Endothelial cell (in vitro differentiated cells): ENCODE data around the gene DELE1. TPM values are rescaled to one million over a fixed set of nuclear protein-coding genes. Genes with fewer than 3 reads are reported as not detected.

Experiments used
- DNase-seq: peaks from one replicate; pipeline ENCODE4 v3.0.0; 2021; ENCODE audit warnings: low spot score
- H3K27ac Mint-ChIP-seq: one replicate; pipeline ENCODE4 v1.8.0; 2021; ENCODE audit warnings: mixed read lengths, inconsistent platforms; ENCODE audit not compliant: unreplicated experiment
- H3K27me3 Mint-ChIP-seq: one replicate; pipeline ENCODE4 v1.8.0; 2021; ENCODE audit warnings: mild to moderate bottlenecking, moderate library complexity, mixed read lengths, inconsistent platforms; ENCODE audit not compliant: unreplicated experiment
- H3K36me3 Mint-ChIP-seq: one replicate; pipeline ENCODE4 v1.8.0; 2021; ENCODE audit warnings: mild to moderate bottlenecking, low read depth, mixed read lengths, inconsistent platforms; ENCODE audit not compliant: unreplicated experiment
- H3K4me1 Mint-ChIP-seq: one replicate; pipeline ENCODE4 v1.8.0; 2021; ENCODE audit warnings: mild to moderate bottlenecking, mixed read lengths, inconsistent platforms; ENCODE audit not compliant: unreplicated experiment
- H3K4me3 Mint-ChIP-seq: one replicate; pipeline ENCODE4 v1.8.0; 2021; ENCODE audit warnings: mild to moderate bottlenecking, mixed read lengths, inconsistent platforms; ENCODE audit not compliant: unreplicated experiment
- H3K9me3 Mint-ChIP-seq: one replicate; pipeline ENCODE4 v1.8.0; 2021; ENCODE audit warnings: mixed read lengths, inconsistent platforms; ENCODE audit not compliant: unreplicated experiment
- total RNA-seq: library from RNA; stranded (reverse); fragmentation: NEBNext Ultra II Directional; extraction: Animal tissue kit (Norgen Biotek cat#: 25700); gene quantifications from one replicate; pipeline ENCODE4 v1.2.1, GENCODE V29; 2021; ENCODE audit not compliant: unreplicated experiment
- TF ChIP-seq, protein P1 (sequence below): fragments of 200-600 bp; sonication (generic); IDR thresholded peaks from one replicate; pipeline ENCODE4 v1.5.0; 2021; ENCODE audit warnings: antibody characterized with exemption; ENCODE audit not compliant: unreplicated experiment

Gene DELE1
- total RNA-seq, 1 donor from 2014 or later = 115 TPM

DNA sequence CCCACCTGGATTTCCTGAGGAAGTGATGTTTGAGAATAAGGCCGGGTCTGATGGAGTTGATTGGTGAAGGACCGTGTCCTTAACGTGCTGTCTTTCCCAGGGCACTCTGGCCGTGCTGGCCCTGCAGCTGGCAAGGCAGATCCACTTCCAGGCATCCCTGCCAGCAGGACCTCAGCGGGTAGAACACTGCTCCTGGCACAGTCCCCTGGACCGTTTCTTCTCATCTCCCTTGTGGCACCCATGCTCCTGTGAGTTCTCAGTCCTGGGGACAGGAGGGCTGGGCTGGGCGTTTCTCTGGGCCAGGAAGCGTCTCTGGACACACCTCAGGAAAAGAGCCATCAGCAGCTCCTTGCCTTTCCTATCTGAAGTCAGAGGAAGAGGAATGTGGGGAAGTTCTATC is 4.4 kb downstream of the DELE1 start:
- Mint-ChIP-seq H3K4me1 (peaks cover 49% of the 10 kb centered on the region), H3K4me3 (no peak overlapping the region), H3K9me3 (no peaks in the 10 kb centered on the region), H3K27me3 (peaks cover 4% of the 10 kb centered on the region), H3K36me3 (peaks cover 60% of the 10 kb centered on the region), H3K27ac (peak overlapping the region; percentile 1)
- DNase-seq = no peak
- TF ChIP-seq, protein P1, sequence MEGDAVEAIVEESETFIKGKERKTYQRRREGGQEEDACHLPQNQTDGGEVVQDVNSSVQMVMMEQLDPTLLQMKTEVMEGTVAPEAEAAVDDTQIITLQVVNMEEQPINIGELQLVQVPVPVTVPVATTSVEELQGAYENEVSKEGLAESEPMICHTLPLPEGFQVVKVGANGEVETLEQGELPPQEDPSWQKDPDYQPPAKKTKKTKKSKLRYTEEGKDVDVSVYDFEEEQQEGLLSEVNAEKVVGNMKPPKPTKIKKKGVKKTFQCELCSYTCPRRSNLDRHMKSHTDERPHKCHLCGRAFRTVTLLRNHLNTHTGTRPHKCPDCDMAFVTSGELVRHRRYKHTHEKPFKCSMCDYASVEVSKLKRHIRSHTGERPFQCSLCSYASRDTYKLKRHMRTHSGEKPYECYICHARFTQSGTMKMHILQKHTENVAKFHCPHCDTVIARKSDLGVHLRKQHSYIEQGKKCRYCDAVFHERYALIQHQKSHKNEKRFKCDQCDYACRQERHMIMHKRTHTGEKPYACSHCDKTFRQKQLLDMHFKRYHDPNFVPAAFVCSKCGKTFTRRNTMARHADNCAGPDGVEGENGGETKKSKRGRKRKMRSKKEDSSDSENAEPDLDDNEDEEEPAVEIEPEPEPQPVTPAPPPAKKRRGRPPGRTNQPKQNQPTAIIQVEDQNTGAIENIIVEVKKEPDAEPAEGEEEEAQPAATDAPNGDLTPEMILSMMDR = no peak

DNA sequence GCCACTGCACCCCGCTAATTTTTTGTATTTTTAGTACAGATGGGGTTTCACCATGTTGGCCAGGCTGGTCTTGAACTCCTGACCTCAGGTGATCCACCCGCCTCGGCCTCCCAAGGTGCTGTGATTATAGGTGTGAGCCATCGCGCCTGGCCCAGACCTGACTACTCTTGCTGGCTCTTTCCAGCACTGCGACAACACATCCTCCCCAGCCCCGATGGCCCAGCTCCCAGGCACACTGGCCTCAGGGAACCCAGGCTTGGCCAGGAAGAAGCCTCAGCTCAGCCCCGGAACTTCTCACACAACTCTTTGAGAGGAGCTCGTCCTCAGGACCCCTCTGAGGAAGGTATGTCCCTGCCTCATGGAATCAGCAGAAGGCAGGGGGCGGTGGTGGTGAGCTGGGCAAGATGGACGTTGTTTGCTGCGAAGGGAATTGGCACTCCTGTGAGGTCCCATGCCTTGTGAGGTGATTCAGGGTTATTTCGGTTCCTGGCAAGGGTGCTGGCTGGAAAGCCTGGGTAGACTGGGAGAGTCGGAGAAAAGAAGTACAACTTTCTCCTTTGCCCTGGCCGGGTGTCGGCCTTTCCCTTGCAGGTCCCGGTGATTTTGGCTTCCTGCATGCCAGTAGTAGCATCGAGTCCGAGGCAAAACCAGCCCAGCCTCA is 5.9 kb downstream of the DELE1 start:
- no peaks in the 10 kb centered on the region for H3K9me3 Mint-ChIP-seq
- peaks cover 43% of the 10 kb centered on the region for H3K4me1 Mint-ChIP-seq
- no peak overlapping the region for H3K27ac Mint-ChIP-seq
- peaks cover 57% of the 10 kb centered on the region for H3K36me3 Mint-ChIP-seq
- no peak for DNase-seq
- H3K4me3 Mint-ChIP-seq = no peak overlapping the region
- TF ChIP-seq, protein P1 = no peak
- H3K27me3 Mint-ChIP-seq = no peaks in the 10 kb centered on the region

DNA sequence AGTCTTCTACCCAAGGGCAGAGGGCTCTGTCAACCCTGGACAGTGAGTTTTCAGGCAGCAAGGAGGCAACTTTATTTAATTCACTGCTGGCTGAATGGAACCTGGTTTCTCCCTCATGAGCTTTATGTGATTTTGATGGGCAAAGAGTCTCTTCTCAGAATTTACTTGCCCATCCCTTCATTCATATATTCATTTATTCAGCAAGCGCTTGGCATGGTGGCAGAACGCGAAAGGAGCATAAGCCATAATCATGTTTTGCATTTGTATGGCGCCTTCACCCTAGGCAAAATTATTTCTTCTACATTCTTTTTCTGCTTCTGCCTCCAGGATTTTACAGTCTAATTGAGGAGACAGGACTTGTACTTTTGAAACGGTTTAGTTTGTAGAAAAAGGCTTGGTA is 8.0 kb downstream of the DELE1 start:
- Mint-ChIP-seq H3K4me3 (no peak overlapping the region), H3K4me1 (peaks cover 39% of the 10 kb centered on the region), H3K27ac (peak overlapping the region; percentile 34), H3K9me3 (no peaks in the 10 kb centered on the region), H3K27me3 (no peaks in the 10 kb centered on the region), H3K36me3 (peaks cover 61% of the 10 kb centered on the region)
- no peak for DNase-seq
- TF ChIP-seq, protein P1 = no peak

DNA sequence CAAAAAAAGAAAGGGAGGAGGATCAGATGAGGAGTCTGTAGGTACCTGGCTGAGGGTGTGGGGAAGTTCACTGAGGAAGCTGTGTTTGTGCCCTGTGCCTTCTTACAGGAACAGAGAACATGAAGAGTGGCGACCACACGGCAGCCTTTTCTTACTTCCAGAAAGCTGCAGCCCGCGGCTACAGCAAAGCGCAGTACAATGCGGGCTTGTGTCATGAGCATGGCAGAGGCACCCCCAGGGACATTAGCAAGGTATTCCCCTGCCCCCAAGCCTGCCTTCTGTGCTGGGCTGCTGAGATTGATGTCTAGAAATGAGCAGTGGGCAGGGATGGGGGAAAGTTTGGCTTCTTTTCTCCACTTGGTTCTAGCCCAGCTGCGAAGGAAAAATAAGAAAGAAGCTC is 9.5 kb downstream of the DELE1 start:
- Mint-ChIP-seq H3K27ac (no peak overlapping the region), H3K27me3 (no peaks in the 10 kb centered on the region), H3K9me3 (no peaks in the 10 kb centered on the region), H3K4me1 (peaks cover 28% of the 10 kb centered on the region), H3K36me3 (peaks cover 46% of the 10 kb centered on the region), H3K4me3 (no peak overlapping the region)
- TF ChIP-seq, protein P1 = no peak
- DNase-seq = no peak

DNA sequence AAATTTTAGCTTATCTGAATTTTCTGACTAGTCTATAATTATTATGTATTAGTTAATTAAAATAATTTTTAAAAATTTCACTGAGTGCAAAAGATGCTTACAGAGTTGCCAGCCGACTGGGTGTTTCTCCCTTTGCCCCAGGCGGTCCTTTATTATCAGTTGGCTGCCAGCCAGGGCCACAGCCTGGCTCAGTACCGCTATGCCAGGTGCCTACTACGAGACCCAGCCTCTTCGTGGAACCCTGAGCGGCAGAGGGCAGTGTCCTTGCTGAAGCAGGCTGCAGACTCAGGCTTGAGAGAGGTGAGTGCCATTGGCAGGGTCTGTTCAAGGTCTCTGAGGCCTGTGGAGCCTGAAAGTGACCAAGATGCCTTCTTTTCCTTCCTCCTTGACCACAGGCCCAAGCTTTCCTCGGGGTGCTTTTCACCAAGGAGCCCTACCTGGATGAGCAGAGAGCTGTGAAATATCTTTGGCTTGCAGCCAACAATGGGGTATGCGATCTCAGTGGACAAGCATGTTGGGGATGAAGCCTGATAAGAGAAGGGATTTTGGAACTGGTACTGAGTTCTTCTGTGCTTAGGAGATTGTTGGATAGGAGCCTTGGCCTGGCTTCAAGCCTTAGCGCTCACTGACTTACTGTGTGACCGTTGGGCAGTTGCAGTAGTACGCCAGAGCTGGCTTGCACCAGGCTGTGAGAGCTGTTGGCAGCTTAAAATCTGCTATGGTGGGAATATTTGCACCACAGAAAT is 10.6 kb downstream of the DELE1 start:
- H3K36me3 Mint-ChIP-seq = peaks cover 43% of the 10 kb centered on the region
- no peak overlapping the region for H3K4me3 Mint-ChIP-seq
- H3K4me1 Mint-ChIP-seq = peaks cover 22% of the 10 kb centered on the region
- DNase-seq = no peak
- TF ChIP-seq, protein P1 = no peak
- H3K27ac Mint-ChIP-seq = no peak overlapping the region
- H3K27me3 Mint-ChIP-seq = no peaks in the 10 kb centered on the region
- no peaks in the 10 kb centered on the region for H3K9me3 Mint-ChIP-seq
